Colonic mucosa (tissue), 4 donors: ENCODE measurements around the gene TMPRSS12. TPM values are rescaled to one million over a fixed set of nuclear protein-coding genes. Genes with fewer than 3 reads are reported as not detected.

Source experiments
- DNase-seq: peaks from one replicate; pipeline ENCODE4 v3.0.0-alpha.2; 2020
- H3K27ac ChIP-seq: fragments of 200-600 bp; one replicate; pipeline ENCODE4 v1.8.0; 2021
- H3K27me3 ChIP-seq: fragments of 200-600 bp; one replicate; pipeline ENCODE4 v1.8.0; 2021
- H3K36me3 ChIP-seq: fragments of 200-600 bp; one replicate; pipeline ENCODE4 v1.8.0; 2021
- H3K4me1 ChIP-seq: fragments of 200-600 bp; one replicate; pipeline ENCODE4 v1.8.0; 2021; ENCODE audit warnings: mild to moderate bottlenecking
- H3K4me3 ChIP-seq: fragments of 200-600 bp; one replicate; pipeline ENCODE4 v1.8.0; 2021
- H3K9ac ChIP-seq, 2 donors: one replicate each; pipeline ENCODE4 v1.7.0; 2013; ENCODE audit warnings: control low read depth in 2 of 2, low read depth in 2 of 2, low read length in 2 of 2
- H3K9me3 ChIP-seq: fragments of 200-600 bp; one replicate; pipeline ENCODE4 v1.8.0; 2021
- CTCF ChIP-seq: fragments of 200-600 bp; IDR thresholded peaks from one replicate; pipeline ENCODE4 v1.8.0; 2022; ENCODE audit warnings: antibody characterized with exemption, mild to moderate bottlenecking
- intact Hi-C: fragments of 100-400 bp; cut with DNase I; formaldehyde crosslinking; loops from one replicate; pipeline ENCODE4 v1.14.1; 2022
- total RNA-seq, 2 donors: library from RNA; stranded (reverse); fragmentation: NEBNext Ultra II Directional in 1 of 2; extraction: Animal tissue kit (Norgen Biotek cat#: 25700) in 1 of 2; gene quantifications; one replicate each; pipeline ENCODE4 v1.2.1, GENCODE V29; 2021
- donor health status: healthy.
- donor health status: DM: no; HTN: no; CAD: no.
- donor health status: DM: no; HTN: no; CAD: no.

The TMPRSS12 gene
- total RNA-seq, 2 donors from 2014 or later, result not detected

- DNase-seq, result no peak
- intact Hi-C loops, result no loop called here
- H3K9me3 ChIP-seq, result no peaks in the 10 kb centered on the region
- H3K4me1 ChIP-seq, result peaks cover 15% of the 10 kb centered on the region
- H3K27ac ChIP-seq, result peak overlapping the region; percentile 82
- H3K9ac ChIP-seq, result peak overlapping the region in 1 of 2 donors; percentile 6
- no peaks in the 10 kb centered on the region for H3K27me3 ChIP-seq
- H3K36me3 ChIP-seq, result no peaks in the 10 kb centered on the region
- TF ChIP-seq CTCF, result no peak
- no peak overlapping the region for H3K4me3 ChIP-seq
Observed at GRCh38 chr12:50934371-50934851, 91.7 kb downstream of the TMPRSS12 start.

GRCh38 chr12:50934981-50935807 lies 92.5 kb downstream of the TMPRSS12 start:
- Histone ChIP-seq H3K4me1 (peaks cover 15% of the 10 kb centered on the region), H3K9ac (peak overlapping the region in 1 of 2 donors; percentile 6), H3K27me3 (no peaks in the 10 kb centered on the region), H3K36me3 (no peaks in the 10 kb centered on the region), H3K4me3 (no peak overlapping the region), H3K9me3 (no peaks in the 10 kb centered on the region), H3K27ac (peak overlapping the region; percentile 82)
- DNase-seq, result no peak
- intact Hi-C loops, result no loop called here
- TF ChIP-seq CTCF, result no peak

DNA sequence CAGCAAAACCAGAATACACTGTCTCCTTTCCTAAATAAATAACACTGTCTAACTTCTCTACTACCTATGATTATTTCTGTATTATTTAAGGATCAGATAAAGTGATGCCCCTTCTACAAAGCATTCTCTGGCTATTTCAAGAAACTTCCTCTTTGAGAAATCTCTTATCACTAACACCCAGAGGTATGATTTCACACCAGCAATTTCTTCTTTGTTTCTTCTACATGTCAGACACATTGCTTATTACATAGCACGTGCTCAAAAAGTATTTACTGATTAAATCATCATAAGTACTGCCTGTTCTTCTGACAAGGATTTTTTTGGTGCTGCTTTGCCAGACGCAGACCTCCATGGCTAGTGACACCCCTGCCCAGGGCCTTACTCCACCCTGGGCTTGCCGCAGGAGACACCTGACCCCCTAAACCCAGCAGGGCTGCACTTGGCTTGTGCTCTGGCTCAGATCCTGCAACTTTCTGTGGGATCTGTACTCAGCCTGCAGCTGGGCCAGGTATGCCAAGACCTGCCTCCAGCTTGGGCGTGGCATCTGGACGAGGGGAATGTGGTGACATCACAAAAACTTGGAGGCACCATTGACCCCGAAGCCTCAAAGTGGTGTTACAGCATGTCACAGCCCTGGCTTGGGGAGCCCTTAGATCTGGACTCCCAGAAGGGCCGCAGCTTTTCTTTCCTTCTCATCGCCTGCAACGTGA lies 94.2 kb downstream of the TMPRSS12 start:
- no peak for TF ChIP-seq CTCF
- H3K27me3 ChIP-seq, result no peaks in the 10 kb centered on the region
- no peak overlapping the region for H3K27ac ChIP-seq
- peaks cover 10% of the 10 kb centered on the region for H3K4me1 ChIP-seq
- H3K9ac ChIP-seq, result no peak overlapping the region
- no peaks in the 10 kb centered on the region for H3K36me3 ChIP-seq
- H3K9me3 ChIP-seq, result no peaks in the 10 kb centered on the region
- no peak overlapping the region for H3K4me3 ChIP-seq
- DNase-seq, result no peak
- intact Hi-C loops, result no loop called here

Other genes with a start within 250 kb of the TMPRSS12 start
- 10 to 100 TPM; 39.5 to 49.9 TPM for gene ATF1, start 78.8 kb upstream of the TMPRSS12 start, total RNA-seq
- gene HIGD1C, start 109.6 kb downstream of the TMPRSS12 start, total RNA-seq, result not detected
- 10 to 100 TPM; 51.6 to 52.0 TPM for gene SLC11A2, start 183.5 kb downstream of the TMPRSS12 start, total RNA-seq
- 10 to 100 TPM; 54.8 to 67.8 TPM for gene LETMD1, start 205.4 kb downstream of the TMPRSS12 start, total RNA-seq
- gene CSRNP2, start 240.7 kb downstream of the TMPRSS12 start, total RNA-seq, result 10 to 100 TPM; 13.6 to 17.1 TPM